Activated T-cell treated with anti-CD3 and anti-CD28 coated beads for 48 hours (primary cell): ENCODE results near the gene MEIS3.

Source experiments
- DNase-seq: peaks from one replicate; pipeline ENCODE4 v3.0.0-alpha.2; 2020; ENCODE audit warnings: low read depth

Gene MEIS3

DNA sequence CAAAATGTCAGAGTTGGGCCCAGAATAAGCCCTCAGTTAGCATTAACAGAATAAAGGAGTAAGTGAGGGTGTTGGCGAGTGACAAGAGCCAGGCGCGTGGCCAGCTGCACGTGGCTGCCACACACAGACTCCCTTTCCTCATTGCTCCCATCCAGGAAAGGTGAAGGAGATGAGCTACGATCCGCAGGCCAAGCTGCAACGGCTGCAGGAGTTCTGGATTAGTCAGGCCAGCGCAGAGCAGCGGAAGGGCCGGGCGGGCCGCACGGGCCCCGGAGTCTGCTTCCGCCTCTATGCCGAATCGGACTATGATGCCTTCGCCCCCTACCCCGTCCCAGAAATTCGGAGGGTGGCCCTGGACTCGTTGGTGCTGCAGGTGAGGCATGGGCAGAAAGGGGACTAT is 57.0 kb downstream of the MEIS3 start:
- DNase-seq, result no peak

DNA sequence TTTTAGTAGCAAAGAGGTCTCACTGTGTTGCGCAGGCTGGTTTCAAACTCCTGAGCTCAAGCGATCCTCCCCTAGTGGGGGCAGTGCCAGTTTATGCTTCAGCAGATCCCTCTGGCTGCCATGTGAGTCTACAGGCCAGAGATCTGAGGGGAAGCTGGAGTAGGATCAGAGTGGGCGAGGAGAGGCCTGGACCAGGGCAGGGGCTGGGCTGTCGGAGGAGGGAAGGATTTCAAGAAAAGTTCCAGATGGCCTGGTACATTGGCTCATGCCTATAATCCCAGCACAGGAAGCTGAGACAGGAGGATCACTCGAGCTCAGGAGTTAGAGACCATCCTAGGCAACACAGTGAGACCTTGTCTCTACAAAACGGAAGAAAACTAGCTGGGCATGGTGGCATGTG is 60.4 kb downstream of the MEIS3 start:
- no peak for DNase-seq

DNA sequence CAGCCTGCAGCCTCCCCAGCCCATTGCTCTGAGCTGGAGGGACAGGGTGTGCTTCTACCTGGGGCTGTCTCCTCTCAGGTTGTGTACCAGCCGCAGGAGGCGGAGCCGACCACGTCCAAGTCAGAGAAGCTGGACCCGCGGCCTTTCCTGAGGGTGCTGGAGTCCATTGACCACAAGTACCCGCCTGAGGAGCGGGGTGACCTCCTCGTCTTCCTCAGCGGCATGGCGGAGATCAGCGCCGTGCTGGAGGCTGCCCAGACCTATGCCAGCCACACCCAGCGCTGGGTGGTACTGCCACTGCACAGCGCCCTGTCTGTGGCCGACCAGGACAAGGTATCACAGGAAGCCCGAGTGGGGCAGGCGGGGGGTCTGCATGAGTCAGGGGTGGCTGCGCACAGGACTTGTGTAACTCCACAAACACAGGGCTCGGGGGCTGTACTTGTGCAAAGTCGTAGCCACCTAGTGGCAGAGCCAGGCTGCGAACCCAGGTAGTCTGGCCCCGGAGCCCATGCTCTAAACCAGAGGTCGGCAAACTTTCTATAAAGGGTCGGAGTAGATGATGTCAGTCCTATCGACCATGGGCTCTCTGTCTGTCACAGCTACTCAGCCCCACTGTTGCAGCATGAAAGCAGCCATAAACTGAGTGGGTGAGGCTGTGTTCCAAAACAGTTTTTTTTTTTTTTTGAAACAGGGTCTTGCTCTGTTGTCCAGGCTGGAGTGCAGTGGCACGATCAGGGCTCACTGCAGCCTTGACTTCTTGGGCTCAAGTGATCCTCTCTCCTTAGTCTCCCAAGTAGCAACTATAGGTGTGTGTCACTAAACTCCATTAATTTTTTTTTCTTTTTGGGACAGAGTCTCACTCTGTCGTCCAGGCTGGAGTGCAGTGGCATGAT is 61.3 kb downstream of the MEIS3 start:
- no peak for DNase-seq

DNA sequence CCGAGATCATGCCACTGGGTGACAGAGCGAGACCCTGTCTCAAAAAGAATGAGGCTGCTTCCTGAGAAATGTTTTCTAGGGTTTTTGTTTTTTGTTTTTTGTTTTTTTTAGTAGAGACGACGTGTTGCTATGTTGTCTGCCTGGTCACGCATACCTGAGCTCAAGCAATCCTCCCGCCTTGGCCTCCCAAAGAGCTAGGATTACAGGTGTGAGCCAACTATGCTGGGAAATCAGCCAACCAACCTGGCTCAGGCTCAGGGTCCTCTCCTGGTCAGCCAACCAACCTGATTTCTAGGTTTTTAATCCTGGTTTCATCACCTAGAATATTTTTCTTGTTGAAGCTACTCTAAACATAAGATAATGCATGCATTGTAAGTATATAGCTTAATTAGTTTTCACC is 62.4 kb downstream of the MEIS3 start:
- DNase-seq, result no peak

DNA sequence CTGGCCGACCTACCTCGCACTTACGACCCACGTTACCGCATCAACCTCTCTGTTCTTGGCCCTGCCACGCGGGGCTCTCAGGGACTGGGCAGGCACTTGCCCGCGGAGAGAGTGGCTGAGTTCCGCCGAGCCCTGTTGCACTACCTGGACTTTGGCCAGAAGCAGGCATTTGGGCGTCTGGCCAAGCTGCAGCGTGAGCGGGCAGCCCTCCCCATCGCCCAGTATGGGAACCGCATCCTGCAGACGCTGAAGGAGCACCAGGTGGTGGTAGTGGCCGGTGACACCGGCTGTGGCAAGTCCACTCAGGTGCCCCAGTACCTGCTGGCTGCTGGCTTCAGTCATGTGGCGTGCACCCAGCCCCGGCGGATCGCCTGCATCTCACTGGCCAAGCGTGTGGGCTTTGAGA is 66.0 kb downstream of the MEIS3 start:
- DNase-seq, result no peak
